ENCODE data around the gene PRR30. TPM values are rescaled to one million over a fixed set of nuclear protein-coding genes. Genes with fewer than 3 reads are reported as not detected.
A peak's percentile ranks its signal among the peaks of the same experiment; 100 is the strongest.

The PRR30 gene
- total RNA-seq, 6 experiments from 2014 or later: not detected

- H3K36me3 ChIP-seq: peaks cover 0 to 32% (median 14%) of the 10 kb centered on the region in 4 donors
- H3K9me3 ChIP-seq: no peaks in the 10 kb centered on the region
- intact Hi-C loops (cut with DNase I): loop anchor here (10.0 kb wide), 3 partner anchors 99 to 199 kb away; partner anchors contain the start of gene DNAJC5G (in 1 of the 2)
- 40% methylated on average over 2 of the region's 2 CpGs for WGBS (ENCODE audit: insufficient coverage, low coverage, low lambda C conversion rate, missing lambda C conversion rate)
- peaks cover 0 to 65% (median 20%) of the 10 kb centered on the region in 4 donors for H3K4me1 ChIP-seq
- no peaks in the 10 kb centered on the region for H3K27me3 ChIP-seq
- no peak overlapping the region for H3K4me3 ChIP-seq
- peak overlapping the region; percentile 7 to 90 (median 78) for H3K27ac ChIP-seq
- ATAC-seq: no peak
- TF ChIP-seq POLR2A (IDR thresholded peaks at IDR 0.05) (no peak), CTCF (IDR thresholded peaks at IDR 0.05) (no peak)
- no peak for DNase-seq
These were observed 43.8 kb downstream of the PRR30 start for GRCh38 chr2:27095427-27095744.

GRCh38 chr2:27094353-27094984 lies 44.7 kb downstream of the PRR30 start:
- Histone ChIP-seq H3K4me3 (peak overlapping the region in 2 of 3 donors; percentile 41 to 45), H3K4me1 (peaks cover 0 to 70% (median 23%) of the 10 kb centered on the region in 4 donors), H3K27me3 (no peaks in the 10 kb centered on the region), H3K9me3 (no peaks in the 10 kb centered on the region), H3K27ac (peak overlapping the region; percentile 52 to 90 (median 78)), H3K36me3 (peaks cover 0 to 24% (median 12%) of the 10 kb centered on the region in 4 donors)
- no peak for TF ChIP-seq POLR2A (IDR thresholded peaks at IDR 0.05)
- peak in 1 of 4 donors; percentile 2 for ATAC-seq
- DNase-seq: no peak
- intact Hi-C loops (cut with DNase I): loop anchor here (10.0 kb wide), 3 partner anchors 100 to 200 kb away; partner anchors contain the start of gene DNAJC5G (in 1 of the 2)
- WGBS (ENCODE audit: insufficient coverage, low coverage, low lambda C conversion rate, missing lambda C conversion rate): 65% methylated on average over 12 of the region's 24 CpGs

- H3K36me3 ChIP-seq: peaks cover 0 to 16% (median 8%) of the 10 kb centered on the region in 4 donors
- peak; percentile 52 to 74 (median 68) for ATAC-seq
- H3K4me1 ChIP-seq: peaks cover 0 to 70% (median 23%) of the 10 kb centered on the region in 4 donors
- WGBS (ENCODE audit: insufficient coverage, low coverage, low lambda C conversion rate, missing lambda C conversion rate): 23% methylated on average over 4 of the region's 6 CpGs
- H3K4me3 ChIP-seq: peak overlapping the region; percentile 16 to 45 (median 41)
- peak overlapping the region; percentile 52 to 90 (median 78) for H3K27ac ChIP-seq
- H3K27me3 ChIP-seq: no peaks in the 10 kb centered on the region
- no peaks in the 10 kb centered on the region for H3K9me3 ChIP-seq
- intact Hi-C loops (cut with DNase I): loop anchor here (10.0 kb wide), 3 partner anchors 101 to 201 kb away; partner anchors contain the start of gene DNAJC5G (in 1 of the 2)
- DNase-seq: peak; percentile 61 to 95 (median 92)
- TF ChIP-seq POLR2A (IDR thresholded peaks at IDR 0.05) (peak; percentile 68), CTCF (IDR thresholded peaks at IDR 0.05) (peak in 1 of 4 donors; percentile 7)
These were observed 45.5 kb downstream of the PRR30 start for GRCh38 chr2:27093430-27094352.

GRCh38 chr2:27092696-27093429 lies 46.3 kb downstream of the PRR30 start:
- ATAC-seq (peak; percentile 53 to 68 (median 57)), DNase-seq (peak; percentile 94 to 98 (median 96))
- H3K9me3 ChIP-seq: no peaks in the 10 kb centered on the region
- H3K27ac ChIP-seq: peak overlapping the region in 2 of 3 donors; percentile 78 to 90
- H3K4me3 ChIP-seq: peak overlapping the region; percentile 4 to 45 (median 16)
- no peaks in the 10 kb centered on the region for H3K27me3 ChIP-seq
- TF ChIP-seq CTCF (IDR thresholded peaks at IDR 0.05) (no peak), POLR2A (IDR thresholded peaks at IDR 0.05) (peak; percentile 19)
- H3K36me3 ChIP-seq: peaks cover 0 to 14% (median 6%) of the 10 kb centered on the region in 4 donors
- intact Hi-C loops (cut with DNase I): loop anchor here (10.0 kb wide), 3 partner anchors 102 to 202 kb away; partner anchors contain the start of gene DNAJC5G (in 1 of the 2)
- H3K4me1 ChIP-seq: peaks cover 0 to 70% (median 23%) of the 10 kb centered on the region in 4 donors
- WGBS (ENCODE audit: insufficient coverage, low coverage, low lambda C conversion rate, missing lambda C conversion rate): 44% methylated on average over 8 of the region's 10 CpGs

Measured in right lobe of liver (tissue), 6 donors.